Measurements from ENCODE around the gene KCNN2. TPM values are rescaled to one million over a fixed set of nuclear protein-coding genes. Genes with fewer than 3 reads are reported as not detected.
"Not testable (repeated sequence)": the region's sequence is repeated elsewhere in the genome, so short reads cannot be mapped to it uniquely, and the experiment has no call there.

KCNN2 gene
- total and polyA plus RNA-seq, 2 experiments from 2014 or later, result not detected

- H4K20me1 ChIP-seq (ENCODE audit: insufficient read depth), result no peaks in the 10 kb centered on the region
- no peak overlapping the region for H3K4me3 ChIP-seq
- no peaks in the 10 kb centered on the region for H3K4me1 ChIP-seq (ENCODE audit: insufficient read depth)
- TF ChIP-seq EZH2phosphoT487 (IDR thresholded peaks at IDR 0.05; ENCODE audit: insufficient read depth, low read depth) (no peak), EZH2 (IDR thresholded peaks at IDR 0.05; ENCODE audit: insufficient read depth, poor library complexity, severe bottlenecking) (no peak)
- 46 to 63% methylated on average over 1 of the region's 1 CpG for WGBS, 2 experiments (ENCODE audit: low coverage in 1 of 2, low lambda C conversion rate in 2 of 2, missing lambda C conversion rate in 2 of 2)
- DNase-seq, result no peak
- no peaks in the 10 kb centered on the region for H3K9me3 ChIP-seq (ENCODE audit: low read depth)
- H3K27me3 ChIP-seq (replicated peaks; ENCODE audit: insufficient read depth), result no peaks in the 10 kb centered on the region
- in situ Hi-C loops (cut with MboI), result no loop called here
- H3K36me3 ChIP-seq (ENCODE audit: low read depth), result no peaks in the 10 kb centered on the region
- H3K79me2 ChIP-seq (ENCODE audit: insufficient read depth), result no peaks in the 10 kb centered on the region
- no peaks in the 10 kb centered on the region for H3F3A ChIP-seq (ENCODE audit: insufficient read depth)
- no peak overlapping the region for H3K4me2 ChIP-seq (ENCODE audit: unreplicated experiment)
- H3K9me2 ChIP-seq (ENCODE audit: insufficient read depth), result no peaks in the 10 kb centered on the region
- no peak overlapping the region for H3K27ac ChIP-seq
- H3K9ac ChIP-seq, result no peak overlapping the region
- no peak overlapping the region for H2AFZ ChIP-seq
These were observed 65.3 kb downstream of the KCNN2 start for GRCh38 chr5:114427204-114427603.

- Histone ChIP-seq H3K9me3 (ENCODE audit: low read depth) (no peaks in the 10 kb centered on the region), H3K36me3 (ENCODE audit: low read depth) (no peaks in the 10 kb centered on the region), H3K4me3 (no peak overlapping the region), H3K27ac (no peak overlapping the region), H4K20me1 (ENCODE audit: insufficient read depth) (no peaks in the 10 kb centered on the region), H3K4me2 (ENCODE audit: unreplicated experiment) (no peak overlapping the region), H3K27me3 (replicated peaks; ENCODE audit: insufficient read depth) (no peaks in the 10 kb centered on the region), H3F3A (ENCODE audit: insufficient read depth) (no peaks in the 10 kb centered on the region), H2AFZ (no peak overlapping the region), H3K9ac (no peak overlapping the region), H3K4me1 (ENCODE audit: insufficient read depth) (no peaks in the 10 kb centered on the region), H3K79me2 (ENCODE audit: insufficient read depth) (no peaks in the 10 kb centered on the region), H3K9me2 (ENCODE audit: insufficient read depth) (no peaks in the 10 kb centered on the region)
- no peak for DNase-seq
- TF ChIP-seq EZH2 (IDR thresholded peaks at IDR 0.05; ENCODE audit: insufficient read depth, poor library complexity, severe bottlenecking) (no peak), EZH2phosphoT487 (IDR thresholded peaks at IDR 0.05; ENCODE audit: insufficient read depth, low read depth) (no peak)
- in situ Hi-C loops (cut with MboI), result no loop called here
These were observed 68.7 kb downstream of the KCNN2 start for GRCh38 chr5:114430532-114430931.

- H3K9ac ChIP-seq; H3K4me1 ChIP-seq (ENCODE audit: insufficient read depth); H3K27me3 ChIP-seq (replicated peaks; ENCODE audit: insufficient read depth); DNase-seq; H2AFZ ChIP-seq; H4K20me1 ChIP-seq (ENCODE audit: insufficient read depth); H3K9me3 ChIP-seq (ENCODE audit: low read depth); H3K27ac ChIP-seq; H3K4me3 ChIP-seq; H3K79me2 ChIP-seq (ENCODE audit: insufficient read depth); H3F3A ChIP-seq (ENCODE audit: insufficient read depth); H3K4me2 ChIP-seq (ENCODE audit: unreplicated experiment); in situ Hi-C loops (cut with MboI); H3K9me2 ChIP-seq (ENCODE audit: insufficient read depth); H3K36me3 ChIP-seq (ENCODE audit: low read depth): not testable (repeated sequence)
- WGBS, 2 experiments (ENCODE audit: low coverage in 1 of 2, low lambda C conversion rate in 2 of 2, missing lambda C conversion rate in 2 of 2), result 85% methylated on average over 23 to 28 of the region's 30 CpGs
These were observed 70.8 kb downstream of the KCNN2 start for GRCh38 chr5:114432684-114433083.

- Histone ChIP-seq H3K4me1 (ENCODE audit: insufficient read depth) (no peaks in the 10 kb centered on the region), H4K20me1 (ENCODE audit: insufficient read depth) (no peaks in the 10 kb centered on the region), H3K4me3 (no peak overlapping the region), H2AFZ (no peak overlapping the region), H3K36me3 (ENCODE audit: low read depth) (no peaks in the 10 kb centered on the region), H3F3A (ENCODE audit: insufficient read depth) (no peaks in the 10 kb centered on the region), H3K9ac (no peak overlapping the region), H3K27ac (no peak overlapping the region), H3K4me2 (ENCODE audit: unreplicated experiment) (no peak overlapping the region), H3K27me3 (replicated peaks; ENCODE audit: insufficient read depth) (no peaks in the 10 kb centered on the region), H3K9me3 (ENCODE audit: low read depth) (no peaks in the 10 kb centered on the region), H3K9me2 (ENCODE audit: insufficient read depth) (no peaks in the 10 kb centered on the region), H3K79me2 (ENCODE audit: insufficient read depth) (no peaks in the 10 kb centered on the region)
- no peak for TF ChIP-seq EZH2phosphoT487 (IDR thresholded peaks at IDR 0.05; ENCODE audit: insufficient read depth, low read depth)
- TF ChIP-seq EZH2 (IDR thresholded peaks at IDR 0.05; ENCODE audit: insufficient read depth, poor library complexity, severe bottlenecking), result no peak
- in situ Hi-C loops (cut with MboI), result no loop called here
- WGBS, 2 experiments (ENCODE audit: low coverage in 1 of 2, low lambda C conversion rate in 2 of 2, missing lambda C conversion rate in 2 of 2), result 18 to 19% methylated on average over 5 of the region's 5 CpGs
- DNase-seq, result no peak
These were observed 72.7 kb downstream of the KCNN2 start for GRCh38 chr5:114434396-114435219.

- no peak for DNase-seq
- Histone ChIP-seq H3K4me1 (ENCODE audit: insufficient read depth) (no peaks in the 10 kb centered on the region), H3K9me3 (ENCODE audit: low read depth) (no peaks in the 10 kb centered on the region), H3K9ac (no peak overlapping the region), H3K27ac (no peak overlapping the region), H3K27me3 (replicated peaks; ENCODE audit: insufficient read depth) (no peaks in the 10 kb centered on the region), H3F3A (ENCODE audit: insufficient read depth) (no peaks in the 10 kb centered on the region), H3K36me3 (ENCODE audit: low read depth) (no peaks in the 10 kb centered on the region), H3K9me2 (ENCODE audit: insufficient read depth) (no peaks in the 10 kb centered on the region), H4K20me1 (ENCODE audit: insufficient read depth) (no peaks in the 10 kb centered on the region), H2AFZ (no peak overlapping the region), H3K4me2 (ENCODE audit: unreplicated experiment) (no peak overlapping the region), H3K4me3 (no peak overlapping the region), H3K79me2 (ENCODE audit: insufficient read depth) (no peaks in the 10 kb centered on the region)
- in situ Hi-C loops (cut with MboI), result no loop called here
- TF ChIP-seq EZH2phosphoT487 (IDR thresholded peaks at IDR 0.05; ENCODE audit: insufficient read depth, low read depth), result no peak
- no peak for TF ChIP-seq EZH2 (IDR thresholded peaks at IDR 0.05; ENCODE audit: insufficient read depth, poor library complexity, severe bottlenecking)
- 11 to 24% methylated on average over 1 of the region's 1 CpG for WGBS, 2 experiments (ENCODE audit: low coverage in 1 of 2, low lambda C conversion rate in 2 of 2, missing lambda C conversion rate in 2 of 2)
These were observed 73.3 kb downstream of the KCNN2 start for GRCh38 chr5:114435220-114435481.

All from GM23248 (cell line).